Umbilical cord (tissue), 2 donors: ENCODE data around the gene TMEM106A. TPM values are rescaled to one million over a fixed set of nuclear protein-coding genes. Genes with fewer than 3 reads are reported as not detected.
"Not testable (repeated sequence)": the region's sequence is repeated elsewhere in the genome, so short reads cannot be mapped to it uniquely, and the experiment has no call there.

ENCODE experiments used
- DNase-seq: peaks from one replicate; pipeline ENCODE4 v3.0.0-alpha.2; 2015; ENCODE audit warnings: low spot score
- total RNA-seq: library from RNA; depleted of rRNA; stranded (reverse); fragments of >200 nt; gene quantifications from one replicate; pipeline ENCODE4 v1.2.3, GENCODE V29; 2014; ENCODE audit warnings: low replicate concordance; ENCODE audit not compliant: insufficient read depth

TMEM106A gene
- total RNA-seq, 1 donor from 2014 or later: 6.7 TPM

DNA sequence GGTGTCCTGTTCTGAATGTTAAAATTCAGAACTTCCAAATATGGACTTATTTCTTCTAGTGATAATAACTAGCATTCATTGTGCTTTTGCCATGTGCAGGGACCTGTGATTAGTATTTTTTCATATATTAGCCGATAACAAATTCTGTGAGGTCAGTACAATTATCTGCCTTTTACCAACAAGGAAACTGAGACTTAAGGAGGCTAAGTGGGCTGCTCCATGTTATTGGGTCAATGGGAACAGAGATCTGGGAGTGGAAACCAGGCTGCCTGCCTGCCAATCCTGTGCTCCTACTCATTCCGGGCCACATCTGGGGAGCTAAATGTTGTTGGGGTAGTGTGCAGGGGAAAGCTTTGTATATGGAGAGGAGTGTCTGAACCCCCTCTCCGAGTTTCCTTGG, 3.7 kb downstream of the TMEM106A start:
- DNase-seq: no peak

DNA sequence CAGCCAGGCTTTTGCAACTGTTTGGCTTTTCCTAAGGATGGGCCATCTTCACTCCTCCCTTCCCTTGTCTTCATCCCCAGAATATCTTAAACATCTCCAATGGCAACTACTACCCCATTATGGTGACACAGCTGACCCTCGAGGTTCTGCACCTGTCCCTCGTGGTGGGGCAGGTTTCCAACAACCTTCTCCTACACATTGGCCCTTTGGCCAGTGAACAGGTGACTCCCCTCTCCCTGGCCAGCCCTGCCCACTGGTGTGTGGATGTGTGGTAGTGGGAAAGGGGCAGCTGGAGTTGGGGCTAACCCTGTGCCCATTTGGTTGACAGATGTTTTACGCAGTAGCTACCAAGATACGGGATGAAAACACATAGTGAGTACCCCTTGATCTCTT, 4.7 kb downstream of the TMEM106A start:
- DNase-seq: no peak

DNA sequence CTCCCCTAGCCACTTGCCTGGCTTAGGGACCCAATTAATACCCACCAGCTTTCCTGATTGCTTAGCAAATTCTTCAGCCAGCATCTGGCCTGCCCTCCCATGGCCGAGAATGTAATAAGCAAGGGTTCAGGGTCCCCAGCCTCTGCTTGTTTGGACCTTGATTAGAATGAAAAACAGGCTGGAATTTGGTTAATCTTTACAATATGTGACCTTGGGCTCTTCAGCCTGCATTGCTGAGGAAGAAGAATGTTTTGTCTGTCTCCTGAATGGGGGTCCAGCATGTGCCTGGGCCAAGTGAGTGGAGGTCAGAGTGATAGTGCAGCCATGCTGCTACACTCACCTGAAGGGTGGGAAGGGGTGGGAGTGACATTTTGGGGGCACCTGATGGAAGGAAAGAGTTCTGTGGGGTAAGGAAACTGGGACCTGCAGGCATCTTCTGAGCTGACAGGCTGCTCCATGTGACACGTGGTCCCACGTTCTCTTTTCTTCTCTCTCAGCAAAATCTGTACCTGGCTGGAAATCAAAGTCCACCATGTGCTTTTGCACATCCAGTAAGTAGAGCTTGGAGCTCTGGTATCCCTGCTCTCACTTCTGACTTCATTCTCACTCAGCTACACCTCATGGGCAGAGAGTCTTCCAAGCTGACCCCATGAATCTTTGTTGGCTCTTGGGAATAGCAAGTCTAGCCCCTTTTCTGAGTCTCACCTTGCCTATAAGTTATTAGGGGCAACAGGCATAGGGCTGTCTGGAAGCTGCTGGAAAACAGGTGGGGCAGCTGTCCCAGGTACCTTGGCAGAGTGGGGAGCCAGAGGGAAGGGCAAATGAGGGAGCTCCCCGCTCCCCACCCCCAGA, 5.3 kb downstream of the TMEM106A start:
- no peak for DNase-seq

DNA sequence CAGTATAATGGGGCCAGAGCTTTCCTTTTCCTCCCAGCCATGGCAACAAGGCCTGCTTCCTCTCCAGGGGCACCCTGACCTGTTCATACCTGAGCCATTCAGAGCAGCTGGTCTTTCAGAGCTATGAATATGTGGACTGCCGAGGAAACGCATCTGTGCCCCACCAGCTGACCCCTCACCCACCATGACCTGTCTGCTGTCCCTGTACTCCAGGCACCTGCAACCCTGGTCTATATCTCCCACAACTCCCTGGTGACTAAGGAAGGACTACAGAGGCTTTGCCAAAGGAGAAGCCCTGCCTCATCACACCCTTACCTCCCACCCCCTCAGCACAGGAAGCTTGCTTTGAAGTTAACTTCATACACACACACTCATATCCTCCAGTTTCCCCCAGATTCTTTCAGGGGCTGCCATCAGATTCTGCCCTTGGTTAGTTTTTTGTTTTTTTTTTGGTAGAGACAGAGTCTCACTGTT, 6.0 kb downstream of the TMEM106A start:
- DNase-seq: no peak

GRCh38 chr17:43219001-43219400, 7.3 kb downstream of the TMEM106A start:
- DNase-seq: no peak

- DNase-seq: no peak
These were observed 8.2 kb downstream of the TMEM106A start for GRCh38 chr17:43219746-43220380.

GRCh38 chr17:43220511-43221125, 8.9 kb downstream of the TMEM106A start:
- no peak for DNase-seq

- no peak for DNase-seq
These were observed 12.6 kb downstream of the TMEM106A start for GRCh38 chr17:43224146-43224705.

- DNase-seq: no peak
These were observed 14.7 kb downstream of the TMEM106A start for GRCh38 chr17:43226393-43226792.

DNA sequence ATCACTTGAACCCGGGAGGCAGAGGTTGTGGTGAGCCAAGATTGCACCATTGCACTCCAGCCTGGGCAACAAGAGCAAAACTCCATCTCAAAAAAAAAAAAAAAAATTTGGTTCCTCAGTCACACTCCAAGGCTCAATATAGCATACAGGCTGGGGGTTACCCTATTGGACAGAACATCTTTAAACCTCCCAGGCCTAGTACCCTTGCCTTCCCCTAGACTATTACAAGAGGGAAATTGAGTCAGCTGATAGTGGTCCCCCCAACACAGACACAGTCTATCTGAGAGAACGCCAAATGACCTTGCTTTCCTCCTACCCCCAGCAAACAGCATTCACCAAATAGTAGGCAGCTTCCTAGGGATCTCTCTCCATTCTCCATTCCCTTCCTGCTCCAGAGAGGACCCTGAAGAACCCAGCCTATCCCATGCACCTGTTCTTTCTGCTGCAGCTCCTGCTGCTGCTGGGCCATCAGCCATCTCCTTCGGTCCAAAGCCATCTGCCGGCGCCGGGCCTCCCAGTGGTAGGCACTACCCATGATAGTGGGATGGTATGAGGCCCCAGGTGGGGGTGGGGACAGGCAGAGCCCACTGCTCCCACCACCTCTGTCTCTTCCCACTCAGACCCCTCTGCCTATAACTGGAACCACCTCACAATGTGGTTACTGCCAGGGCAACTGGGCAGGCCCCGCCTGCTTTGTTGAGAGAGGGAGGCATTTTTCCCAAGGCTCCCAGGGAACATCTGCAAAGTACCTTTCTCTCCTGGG, 16.5 kb downstream of the TMEM106A start, which contains the start of gene CCDC200:
Gene CCDC200 (minus strand): TSS at position 604 of the 763 bp plus-strand sequence. CDS start 69 bp downstream, at position 535.
- DNase-seq: not testable (repeated sequence)

- DNase-seq: not testable (repeated sequence)
These were observed 19.7 kb downstream of the TMEM106A start for GRCh38 chr17:43231205-43232020.

DNA sequence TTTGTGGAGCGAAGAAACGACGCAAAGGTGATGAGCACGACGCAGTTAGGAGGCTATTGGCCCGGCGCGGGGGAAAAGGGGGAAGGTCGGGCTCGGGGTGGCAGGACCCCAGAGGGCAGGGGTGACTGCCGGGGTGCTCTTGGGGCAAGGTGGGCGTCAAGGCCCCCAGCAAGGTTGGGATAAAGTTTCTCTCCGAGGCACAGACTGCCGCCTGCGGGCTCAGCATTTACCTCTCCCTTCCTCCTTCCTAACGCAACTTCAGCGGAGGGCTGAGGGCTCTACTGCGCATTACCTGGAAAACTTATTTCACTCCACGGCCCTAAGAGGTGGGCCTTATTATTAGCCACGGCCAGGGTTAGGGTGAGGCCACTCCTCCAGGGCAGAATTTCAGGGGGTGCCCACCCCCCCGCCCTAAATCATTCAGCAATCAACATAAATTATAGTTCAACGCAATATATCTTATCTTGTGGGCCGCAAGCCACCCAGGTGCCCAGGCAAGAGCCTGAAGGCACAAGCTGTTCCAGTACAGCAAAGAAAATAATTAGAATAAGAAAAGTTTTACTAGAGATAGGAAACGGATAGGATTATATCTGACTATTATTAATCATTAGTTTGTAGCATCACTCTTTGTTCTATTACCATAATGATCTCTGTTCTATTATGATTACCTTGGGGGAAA, 20.5 kb downstream of the TMEM106A start:
- not testable (repeated sequence) for DNase-seq

- DNase-seq: not testable (repeated sequence)
These were observed 21.6 kb downstream of the TMEM106A start for GRCh38 chr17:43233263-43233662.

GRCh38 chr17:43233877-43234276, 22.2 kb downstream of the TMEM106A start, which contains the start of gene RNU2-1:
TSS of gene RNU2-1 (minus strand) at chr17:43233977.
- DNase-seq: not testable (repeated sequence)

DNA sequence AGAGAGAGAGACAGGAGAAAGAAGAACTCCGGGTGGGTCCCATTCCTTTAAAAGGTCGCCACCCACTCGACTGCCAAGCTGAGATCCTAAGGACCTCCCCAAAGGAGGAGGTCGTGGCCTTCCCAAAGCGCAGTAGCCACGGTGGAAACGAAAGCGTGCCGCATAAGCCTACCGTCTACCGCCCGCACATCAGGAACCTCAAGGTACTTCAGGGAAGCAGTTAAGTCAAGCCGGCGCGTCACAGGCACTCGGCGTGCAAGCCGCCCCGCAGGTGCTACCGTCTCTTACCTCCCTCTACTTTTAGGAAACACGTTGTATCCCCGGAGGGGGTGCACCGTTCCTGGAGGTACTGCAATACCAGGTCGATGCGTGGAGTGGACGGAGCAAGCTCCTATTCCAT, 27.9 kb downstream of the TMEM106A start:
- DNase-seq: not testable (repeated sequence)

DNA sequence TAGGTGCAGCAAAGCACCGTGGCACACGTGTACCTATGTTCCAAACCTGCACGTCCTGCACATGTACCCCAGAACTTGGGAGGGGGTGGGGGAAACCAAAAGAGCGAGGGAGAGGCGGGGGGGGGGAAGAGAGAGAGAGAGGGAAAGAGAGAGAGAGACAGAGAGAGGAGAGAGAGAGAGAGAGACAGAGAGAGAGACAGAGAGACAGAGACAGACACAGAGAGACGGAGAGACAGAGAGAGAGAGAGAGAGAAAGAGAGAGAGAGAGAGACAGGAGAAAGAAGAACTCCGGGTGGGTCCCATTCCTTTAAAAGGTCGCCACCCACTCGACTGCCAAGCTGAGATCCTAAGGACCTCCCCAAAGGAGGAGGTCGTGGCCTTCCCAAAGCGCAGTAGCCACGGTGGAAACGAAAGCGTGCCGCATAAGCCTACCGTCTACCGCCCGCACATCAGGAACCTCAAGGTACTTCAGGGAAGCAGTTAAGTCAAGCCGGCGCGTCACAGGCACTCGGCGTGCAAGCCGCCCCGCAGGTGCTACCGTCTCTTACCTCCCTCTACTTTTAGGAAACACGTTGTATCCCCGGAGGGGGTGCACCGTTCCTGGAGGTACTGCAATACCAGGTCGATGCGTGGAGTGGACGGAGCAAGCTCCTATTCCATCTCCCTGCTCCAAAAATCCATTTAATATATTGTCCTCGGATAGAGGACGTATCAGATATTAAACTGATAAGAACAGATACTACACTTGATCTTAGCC, 29.1 kb downstream of the TMEM106A start:
- not testable (repeated sequence) for DNase-seq

- DNase-seq: not testable (repeated sequence)
These were observed 34.8 kb downstream of the TMEM106A start for GRCh38 chr17:43246456-43246855.
